NCI-H69 (cell line): ENCODE measurements around the gene MYRIP.
"Not testable (repeated sequence)": the region's sequence is repeated elsewhere in the genome, so short reads cannot be mapped to it uniquely, and the experiment has no call there.

ENCODE experiments used
- DNase-seq: peaks from one replicate; lab custom pipeline; 2025; lab: John Stamatoyannopoulos, UW

Gene MYRIP

GRCh38 chr3:40042752-40043443, 233.5 kb downstream of the MYRIP start:
- peak; percentile 3 for DNase-seq

GRCh38 chr3:40043444-40043755, 234.0 kb downstream of the MYRIP start:
- peak; percentile 28 for DNase-seq

- DNase-seq = no peak
Measured at GRCh38 chr3:40044487-40044886, 235.1 kb downstream of the MYRIP start.

GRCh38 chr3:40045051-40045450, 235.6 kb downstream of the MYRIP start:
- DNase-seq = no peak

GRCh38 chr3:40046149-40046548, 236.7 kb downstream of the MYRIP start:
- no peak for DNase-seq

- DNase-seq = no peak
Measured at GRCh38 chr3:40047406-40047805, 238.0 kb downstream of the MYRIP start.

DNA sequence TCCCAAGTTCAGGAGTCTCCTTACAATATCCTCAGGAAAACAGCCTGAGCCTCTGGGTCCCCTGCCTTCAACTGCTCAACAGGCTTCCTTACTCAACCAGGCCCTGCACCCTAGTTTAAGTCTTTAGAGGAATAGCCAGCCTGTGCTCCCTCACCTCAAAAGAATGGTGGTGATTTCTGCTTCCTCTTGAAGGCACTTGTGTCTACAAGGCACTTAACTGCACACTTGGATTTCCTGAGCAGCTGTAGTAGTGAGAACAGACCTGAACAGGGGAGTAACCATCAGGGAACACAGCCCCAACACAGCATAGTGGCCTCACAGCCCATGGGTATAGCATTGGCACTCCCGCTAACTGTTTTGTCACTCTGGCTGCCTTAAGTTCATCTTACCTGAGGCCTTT, 244.3 kb downstream of the MYRIP start:
- DNase-seq = no peak

- no peak for DNase-seq
Measured at GRCh38 chr3:40054568-40055222, 245.3 kb downstream of the MYRIP start.

DNA sequence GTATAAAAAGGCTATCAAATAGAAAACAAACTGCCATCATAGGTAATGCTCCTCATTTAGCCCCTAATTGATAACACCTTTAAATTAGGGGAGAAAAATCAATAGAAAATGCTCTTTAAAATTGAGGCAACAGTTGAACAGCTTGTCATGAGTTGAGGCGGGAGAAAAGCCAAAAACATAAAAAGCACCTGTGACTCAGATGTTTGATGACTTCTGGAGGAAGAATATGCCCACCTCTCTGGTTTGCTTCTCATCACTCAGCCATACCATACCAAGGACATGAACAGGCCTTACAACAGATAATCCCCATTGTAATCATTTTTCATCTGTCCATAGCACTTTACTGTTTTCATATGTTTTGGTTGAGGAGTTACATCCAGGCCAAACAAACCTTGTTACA, 246.0 kb downstream of the MYRIP start:
- no peak for DNase-seq

DNA sequence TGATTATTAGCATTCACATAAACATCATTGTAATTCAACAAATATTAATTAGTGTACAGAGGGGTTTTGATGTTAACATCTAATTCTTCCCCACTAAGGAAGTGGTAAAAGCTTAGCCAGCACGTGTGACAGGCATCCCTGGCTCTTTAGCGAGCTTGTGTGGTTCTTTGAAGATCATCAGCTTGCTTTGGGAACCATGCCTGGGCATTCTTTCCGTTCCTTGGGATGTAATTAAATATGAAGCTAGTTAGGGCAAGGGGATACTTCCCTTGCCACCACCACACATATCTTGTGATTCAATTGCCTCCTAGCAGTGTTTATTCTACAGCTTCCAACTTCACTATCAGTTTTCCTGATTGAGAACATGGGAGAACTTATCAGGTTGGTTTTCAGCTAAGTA, 246.5 kb downstream of the MYRIP start:
- no peak for DNase-seq

GRCh38 chr3:40057077-40057476, 247.7 kb downstream of the MYRIP start:
- no peak for DNase-seq

DNA sequence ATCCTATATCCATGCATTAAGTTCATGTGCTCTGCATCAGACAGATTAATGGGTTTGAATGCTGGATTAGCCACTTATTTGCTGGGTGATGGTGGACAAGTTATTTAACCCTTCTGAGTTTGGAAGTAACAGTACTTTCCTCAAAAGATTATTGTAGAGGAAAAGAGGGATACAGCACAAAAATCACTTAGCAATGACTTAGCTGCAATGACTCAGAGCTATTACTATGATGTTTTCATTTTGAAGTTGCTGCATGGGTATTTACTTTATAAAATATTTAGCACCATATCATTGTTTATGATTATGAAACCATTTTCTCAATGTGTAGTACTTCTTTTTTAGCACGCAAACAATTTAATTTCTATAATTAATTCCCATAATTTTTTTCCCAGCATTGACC, 248.4 kb downstream of the MYRIP start:
- DNase-seq = no peak

DNA sequence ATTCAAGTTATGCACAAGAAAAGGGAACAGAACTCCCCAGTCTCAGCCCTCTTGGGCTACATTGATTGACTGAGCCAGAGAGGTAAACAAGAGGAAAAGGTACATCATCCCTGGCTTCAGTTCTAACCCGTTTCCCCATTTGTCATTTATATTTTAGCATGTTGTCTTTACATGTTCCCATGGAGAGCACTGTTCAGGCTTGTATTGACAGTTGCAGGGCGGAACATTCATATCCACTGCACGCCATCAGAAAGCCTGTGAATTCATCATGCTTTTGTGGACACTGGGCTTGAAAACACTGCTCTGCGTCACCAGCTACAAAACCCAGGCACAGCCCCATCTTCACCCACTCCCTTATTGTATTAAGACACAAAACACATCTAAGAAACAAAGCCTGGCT, 259.2 kb downstream of the MYRIP start:
- DNase-seq = no peak

DNA sequence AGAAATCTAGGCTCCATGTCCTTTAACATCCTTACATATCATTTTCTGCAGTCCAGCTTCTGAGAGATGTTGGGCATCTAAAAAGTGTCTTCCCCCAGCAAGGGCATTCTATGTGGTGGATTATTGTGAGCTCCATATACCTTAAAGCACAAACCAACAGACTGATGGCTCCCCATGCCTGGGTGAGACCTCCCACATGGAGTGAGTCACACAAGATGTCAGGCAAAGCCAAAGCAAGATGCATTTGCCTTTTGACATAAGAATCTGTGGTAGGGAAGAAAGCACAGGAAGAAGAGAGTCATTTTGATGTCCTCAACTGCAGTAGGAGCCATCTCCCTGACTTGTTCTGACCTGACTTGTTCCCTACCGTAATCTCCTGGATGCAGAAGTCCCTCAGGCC, 261.4 kb downstream of the MYRIP start:
- no peak for DNase-seq

- no peak for DNase-seq
Measured at GRCh38 chr3:40071683-40072238, 262.4 kb downstream of the MYRIP start.

DNA sequence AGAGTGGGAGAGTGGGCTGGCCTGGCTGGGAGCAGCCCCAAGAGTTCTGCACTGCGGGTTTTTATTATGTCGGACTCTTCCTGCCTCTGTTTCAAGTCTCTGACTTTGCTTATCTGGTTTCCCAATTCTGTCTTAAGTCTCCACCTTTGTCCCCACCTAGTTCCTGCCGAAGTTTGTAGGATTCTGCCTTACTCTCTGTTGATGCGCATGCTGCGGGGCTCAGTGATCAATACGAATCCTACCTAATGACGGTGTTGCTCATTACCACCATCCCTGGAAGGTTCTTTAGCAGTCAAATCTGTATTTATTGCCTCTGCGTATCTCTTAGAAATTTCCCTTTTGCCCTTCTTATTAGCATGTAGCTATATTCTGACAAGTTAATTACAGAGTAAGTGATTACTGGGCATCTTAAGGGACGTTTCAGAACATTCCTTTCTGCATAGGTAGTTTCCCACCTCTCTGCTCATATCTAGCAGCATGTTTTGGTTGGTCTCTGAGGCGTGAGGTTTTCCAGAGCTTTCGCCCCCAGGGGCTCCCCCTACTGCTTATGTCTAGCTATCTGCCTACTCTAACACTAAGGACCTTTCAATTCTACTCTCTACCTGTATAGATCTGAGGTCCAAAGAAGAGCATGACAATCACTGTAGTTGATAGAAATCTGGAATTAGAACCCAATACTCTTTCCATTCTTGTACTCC, 264.1 kb downstream of the MYRIP start:
- peak; percentile 9 for DNase-seq

GRCh38 chr3:40077139-40077538, 267.7 kb downstream of the MYRIP start:
- DNase-seq = not testable (repeated sequence)

GRCh38 chr3:40077828-40078492, 268.6 kb downstream of the MYRIP start:
- not testable (repeated sequence) for DNase-seq

GRCh38 chr3:40078590-40078989, 269.2 kb downstream of the MYRIP start:
- DNase-seq = no peak

- no peak for DNase-seq
Measured at GRCh38 chr3:40079203-40079846, 269.9 kb downstream of the MYRIP start.

- no peak for DNase-seq
Measured at GRCh38 chr3:40079847-40080240, 270.4 kb downstream of the MYRIP start.

DNA sequence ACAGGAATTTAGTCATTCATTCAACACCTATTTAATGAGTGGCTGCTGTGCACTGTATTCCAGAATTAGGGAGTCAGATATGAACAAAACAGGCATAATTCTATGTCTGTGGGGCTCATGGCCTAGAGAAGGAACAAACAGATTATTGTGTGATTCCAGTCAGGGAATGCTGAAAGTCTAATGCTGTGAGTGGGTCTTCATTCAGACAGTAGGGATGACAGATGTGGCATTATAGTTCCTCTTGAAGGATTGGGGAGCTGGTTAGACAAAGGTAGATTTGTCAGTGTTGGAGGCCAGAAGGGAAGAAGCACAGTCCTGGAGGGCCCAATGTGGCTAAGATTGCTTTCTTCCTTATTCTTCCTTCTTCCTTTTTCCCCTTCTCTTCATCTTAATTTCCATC, 273.7 kb downstream of the MYRIP start:
- DNase-seq = no peak
